MM.1S (cell line): ENCODE data around the gene PWWP2B.

Experiments used
- DNase-seq: peaks from one replicate; pipeline ENCODE4 v3.0.0-alpha.2; 2015
- H2AFZ ChIP-seq: fragments of 300-600 bp; sonication (generic); 2 replicates; pipeline ENCODE4 v1.6.0; 2016; ENCODE audit warnings: antibody characterized with exemption, low read length
- H3F3A ChIP-seq: fragments of 300-600 bp; sonication (generic); 2 replicates; pipeline ENCODE4 v1.6.1; 2016; ENCODE audit warnings: mild to moderate bottlenecking, antibody characterized with exemption, low read length, moderate library complexity, mixed read lengths; ENCODE audit not compliant: insufficient read depth
- H3K27ac ChIP-seq: fragments of 300-600 bp; sonication (generic); 2 replicates; pipeline ENCODE4 v1.5.1; 2016; ENCODE audit warnings: mild to moderate bottlenecking, low read length
- H3K27me3 ChIP-seq: fragments of 300-600 bp; sonication (generic); replicated peaks from 2 replicates; pipeline ENCODE4 v1.6.0; 2016; ENCODE audit warnings: low read length; ENCODE audit not compliant: insufficient read depth
- H3K36me3 ChIP-seq: fragments of 300-600 bp; sonication (generic); replicated peaks from 2 replicates; pipeline ENCODE4 v1.6.1; 2016; ENCODE audit warnings: mild to moderate bottlenecking, low read length, mixed read lengths; ENCODE audit not compliant: insufficient read depth
- H3K4me1 ChIP-seq: fragments of 300-600 bp; sonication (generic); 2 replicates; pipeline ENCODE4 v1.6.1; 2016; ENCODE audit warnings: low read length, mixed read lengths
- H3K4me2 ChIP-seq: fragments of 300-600 bp; sonication (generic); 2 replicates; pipeline ENCODE4 v1.6.0; 2016; ENCODE audit warnings: low read depth, low read length
- H3K4me3 ChIP-seq: fragments of 300-600 bp; sonication (generic); 2 replicates; pipeline ENCODE4 v1.5.1; 2016; ENCODE audit warnings: low read length, mixed read lengths
- H3K79me2 ChIP-seq: fragments of 300-600 bp; sonication (generic); 2 replicates; pipeline ENCODE4 v1.6.1; 2016; ENCODE audit warnings: mixed run types, low read length, mixed read lengths
- H3K9ac ChIP-seq: fragments of 300-600 bp; sonication (generic); 2 replicates; pipeline ENCODE4 v1.6.1; 2016; ENCODE audit warnings: low read length, mixed read lengths
- H3K9me2 ChIP-seq: fragments of 300-600 bp; sonication (generic); replicated peaks from 2 replicates; pipeline ENCODE4 v1.6.1; 2016; ENCODE audit warnings: mild to moderate bottlenecking, low read length, mixed read lengths; ENCODE audit not compliant: insufficient read depth
- H3K9me3 ChIP-seq: fragments of 300-600 bp; sonication (generic); replicated peaks from 2 replicates; pipeline ENCODE4 v1.6.1; 2016; ENCODE audit warnings: mild to moderate bottlenecking, low read length, mixed read lengths; ENCODE audit not compliant: insufficient read depth
- H4K20me1 ChIP-seq: fragments of 300-600 bp; sonication (generic); 2 replicates; pipeline ENCODE4 v1.6.1; 2016; ENCODE audit warnings: mild to moderate bottlenecking, low read length, moderate library complexity, mixed read lengths; ENCODE audit not compliant: insufficient read depth
- CTCF ChIP-seq: fragments of 300-600 bp; sonication (generic); IDR thresholded peaks from 2 replicates; pipeline ENCODE4 v1.5.1; 2016; ENCODE audit warnings: antibody characterized with exemption, low read length, mixed read lengths
- EZH2 ChIP-seq: fragments of 300-600 bp; sonication (generic); optimal IDR thresholded peaks from 2 replicates; pipeline ENCODE3; 2017; ENCODE audit warnings: low read depth, mild to moderate bottlenecking, antibody characterized with exemption, low read length, mixed read lengths
- EZH2phosphoT487 ChIP-seq: fragments of 300-600 bp; sonication (generic); IDR thresholded peaks from 2 replicates; pipeline ENCODE4 v1.6.1; 2018; ENCODE audit warnings: antibody characterized with exemption, low read length

Gene PWWP2B

GRCh38 chr10:132375116-132375794 lies 21.7 kb upstream of the PWWP2B start:
- Histone ChIP-seq H3K4me3 (no peak overlapping the region), H3K27ac (no peak overlapping the region), H4K20me1 (no peaks in the 10 kb centered on the region), H3K36me3 (no peaks in the 10 kb centered on the region), H3F3A (no peaks in the 10 kb centered on the region), H3K9ac (no peak overlapping the region), H3K9me3 (no peaks in the 10 kb centered on the region), H3K79me2 (no peaks in the 10 kb centered on the region), H3K4me2 (no peak overlapping the region), H3K9me2 (no peaks in the 10 kb centered on the region), H3K27me3 (peaks cover 83% of the 10 kb centered on the region), H3K4me1 (no peaks in the 10 kb centered on the region), H2AFZ (no peak overlapping the region)
- TF ChIP-seq EZH2phosphoT487 (no peak), CTCF (no peak), EZH2 (no peak)
- no peak for DNase-seq

- H3K9me2 ChIP-seq: no peaks in the 10 kb centered on the region
- no peak overlapping the region for H3K9ac ChIP-seq
- H3K9me3 ChIP-seq: no peaks in the 10 kb centered on the region
- no peak overlapping the region for H3K4me2 ChIP-seq
- no peaks in the 10 kb centered on the region for H4K20me1 ChIP-seq
- TF ChIP-seq EZH2 (no peak), EZH2phosphoT487 (no peak), CTCF (no peak)
- no peak overlapping the region for H3K27ac ChIP-seq
- H3F3A ChIP-seq: no peaks in the 10 kb centered on the region
- DNase-seq: no peak
- no peak overlapping the region for H2AFZ ChIP-seq
- no peaks in the 10 kb centered on the region for H3K4me1 ChIP-seq
- H3K36me3 ChIP-seq: no peaks in the 10 kb centered on the region
- peaks cover 85% of the 10 kb centered on the region for H3K27me3 ChIP-seq
- no peaks in the 10 kb centered on the region for H3K79me2 ChIP-seq
- no peak overlapping the region for H3K4me3 ChIP-seq
Measured at GRCh38 chr10:132375795-132376297, 21.2 kb upstream of the PWWP2B start.

GRCh38 chr10:132376394-132376851 lies 20.6 kb upstream of the PWWP2B start:
- H2AFZ ChIP-seq: no peak overlapping the region
- H3K27ac ChIP-seq: no peak overlapping the region
- no peaks in the 10 kb centered on the region for H3K79me2 ChIP-seq
- no peak overlapping the region for H3K9ac ChIP-seq
- no peaks in the 10 kb centered on the region for H3F3A ChIP-seq
- no peaks in the 10 kb centered on the region for H3K4me1 ChIP-seq
- DNase-seq: no peak
- H3K4me3 ChIP-seq: no peak overlapping the region
- no peak overlapping the region for H3K4me2 ChIP-seq
- peaks cover 85% of the 10 kb centered on the region for H3K27me3 ChIP-seq
- no peaks in the 10 kb centered on the region for H4K20me1 ChIP-seq
- H3K36me3 ChIP-seq: no peaks in the 10 kb centered on the region
- no peak for TF ChIP-seq CTCF
- TF ChIP-seq EZH2phosphoT487: no peak
- no peaks in the 10 kb centered on the region for H3K9me3 ChIP-seq
- H3K9me2 ChIP-seq: no peaks in the 10 kb centered on the region
